HEK293 (cell line): ENCODE results near the gene ABHD8.

ENCODE experiments used
- GLI4 ChIP-seq: fragments of 450-650 bp; formaldehyde crosslinking; IDR thresholded peaks from 2 replicates; pipeline ENCODE4 v1.5.1; 2016; ENCODE audit warnings: missing biosample characterization, missing genetic modification characterization
- MYNN ChIP-seq: fragments of 450-650 bp; formaldehyde crosslinking; IDR thresholded peaks from 2 replicates; pipeline ENCODE4 v1.5.1; 2016; ENCODE audit warnings: missing biosample characterization, missing genetic modification characterization, borderline replicate concordance
- RBAK ChIP-seq: fragments of 450-650 bp; formaldehyde crosslinking; IDR thresholded peaks from 2 replicates; pipeline ENCODE4 v1.5.1; 2016; ENCODE audit warnings: missing biosample characterization, missing genetic modification characterization
- TCF7L2 ChIP-seq: IDR thresholded peaks from 2 replicates; pipeline ENCODE4 v1.6.1; 2011; ENCODE audit warnings: low read depth, mild to moderate bottlenecking, inconsistent platforms, low read length, moderate library complexity, borderline replicate concordance
- ZNF239 ChIP-seq: fragments of 450-650 bp; formaldehyde crosslinking; IDR thresholded peaks from 2 replicates; pipeline ENCODE4 v1.5.1; 2016; ENCODE audit warnings: missing biosample characterization, missing genetic modification characterization
- ZNF48 ChIP-seq: fragments of 450-650 bp; formaldehyde crosslinking; IDR thresholded peaks from 2 replicates; pipeline ENCODE4 v1.5.1; 2016; ENCODE audit warnings: missing biosample characterization, missing genetic modification characterization
- TF ChIP-seq, protein P1 (sequence below): fragments of 450-650 bp; formaldehyde crosslinking; IDR thresholded peaks from 2 replicates; pipeline ENCODE4 v1.5.1; 2016; ENCODE audit warnings: missing biosample characterization, missing genetic modification characterization
- TF ChIP-seq, protein P2 (sequence below): fragments of 450-650 bp; formaldehyde crosslinking; IDR thresholded peaks from 2 replicates; pipeline ENCODE4 v1.5.1; 2017; ENCODE audit warnings: missing biosample characterization, missing genetic modification characterization
- TF ChIP-seq, protein P3 (sequence below): fragments of 450-650 bp; formaldehyde crosslinking; IDR thresholded peaks from 2 replicates; pipeline ENCODE4 v1.5.1; 2016; ENCODE audit warnings: missing biosample characterization, missing genetic modification characterization
- TF ChIP-seq, protein P4 (sequence below): fragments of 450-650 bp; formaldehyde crosslinking; IDR thresholded peaks from 2 replicates; pipeline ENCODE4 v1.5.1; 2016; ENCODE audit warnings: missing biosample characterization, missing genetic modification characterization

DNA sequence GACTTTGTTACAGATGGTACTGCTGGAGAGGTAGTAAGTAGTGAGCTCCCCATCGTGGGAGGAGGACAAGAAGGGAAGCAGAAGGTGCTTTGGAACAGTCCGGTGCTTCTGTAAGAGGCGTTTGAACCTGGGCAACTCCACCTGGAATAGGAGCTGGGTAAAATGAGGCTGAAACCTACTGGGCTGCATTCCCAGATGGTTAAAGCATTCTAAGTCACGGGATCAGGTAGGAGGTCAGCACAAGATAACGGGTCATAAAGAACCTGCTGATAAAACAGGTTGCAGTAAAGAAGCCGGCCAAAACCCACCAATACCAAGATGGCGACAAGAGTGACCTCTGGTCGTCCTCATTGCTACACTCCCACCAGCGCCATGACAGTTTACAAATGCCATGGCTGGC is 16.5 kb downstream of the ABHD8 start:
- TF ChIP-seq, protein P1, sequence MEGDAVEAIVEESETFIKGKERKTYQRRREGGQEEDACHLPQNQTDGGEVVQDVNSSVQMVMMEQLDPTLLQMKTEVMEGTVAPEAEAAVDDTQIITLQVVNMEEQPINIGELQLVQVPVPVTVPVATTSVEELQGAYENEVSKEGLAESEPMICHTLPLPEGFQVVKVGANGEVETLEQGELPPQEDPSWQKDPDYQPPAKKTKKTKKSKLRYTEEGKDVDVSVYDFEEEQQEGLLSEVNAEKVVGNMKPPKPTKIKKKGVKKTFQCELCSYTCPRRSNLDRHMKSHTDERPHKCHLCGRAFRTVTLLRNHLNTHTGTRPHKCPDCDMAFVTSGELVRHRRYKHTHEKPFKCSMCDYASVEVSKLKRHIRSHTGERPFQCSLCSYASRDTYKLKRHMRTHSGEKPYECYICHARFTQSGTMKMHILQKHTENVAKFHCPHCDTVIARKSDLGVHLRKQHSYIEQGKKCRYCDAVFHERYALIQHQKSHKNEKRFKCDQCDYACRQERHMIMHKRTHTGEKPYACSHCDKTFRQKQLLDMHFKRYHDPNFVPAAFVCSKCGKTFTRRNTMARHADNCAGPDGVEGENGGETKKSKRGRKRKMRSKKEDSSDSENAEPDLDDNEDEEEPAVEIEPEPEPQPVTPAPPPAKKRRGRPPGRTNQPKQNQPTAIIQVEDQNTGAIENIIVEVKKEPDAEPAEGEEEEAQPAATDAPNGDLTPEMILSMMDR: no peak
- TF ChIP-seq ZNF48 (tag by site-specific recombination) (no peak), RBAK (tag by site-specific recombination) (no peak), MYNN (tag by site-specific recombination) (no peak), TCF7L2 (no peak), ZNF239 (tag by site-specific recombination) (no peak), GLI4 (tag by site-specific recombination) (no peak)
- TF ChIP-seq, protein P2, sequence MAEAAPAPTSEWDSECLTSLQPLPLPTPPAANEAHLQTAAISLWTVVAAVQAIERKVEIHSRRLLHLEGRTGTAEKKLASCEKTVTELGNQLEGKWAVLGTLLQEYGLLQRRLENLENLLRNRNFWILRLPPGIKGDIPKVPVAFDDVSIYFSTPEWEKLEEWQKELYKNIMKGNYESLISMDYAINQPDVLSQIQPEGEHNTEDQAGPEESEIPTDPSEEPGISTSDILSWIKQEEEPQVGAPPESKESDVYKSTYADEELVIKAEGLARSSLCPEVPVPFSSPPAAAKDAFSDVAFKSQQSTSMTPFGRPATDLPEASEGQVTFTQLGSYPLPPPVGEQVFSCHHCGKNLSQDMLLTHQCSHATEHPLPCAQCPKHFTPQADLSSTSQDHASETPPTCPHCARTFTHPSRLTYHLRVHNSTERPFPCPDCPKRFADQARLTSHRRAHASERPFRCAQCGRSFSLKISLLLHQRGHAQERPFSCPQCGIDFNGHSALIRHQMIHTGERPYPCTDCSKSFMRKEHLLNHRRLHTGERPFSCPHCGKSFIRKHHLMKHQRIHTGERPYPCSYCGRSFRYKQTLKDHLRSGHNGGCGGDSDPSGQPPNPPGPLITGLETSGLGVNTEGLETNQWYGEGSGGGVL (tag by site-specific recombination): no peak
- TF ChIP-seq, protein P3, sequence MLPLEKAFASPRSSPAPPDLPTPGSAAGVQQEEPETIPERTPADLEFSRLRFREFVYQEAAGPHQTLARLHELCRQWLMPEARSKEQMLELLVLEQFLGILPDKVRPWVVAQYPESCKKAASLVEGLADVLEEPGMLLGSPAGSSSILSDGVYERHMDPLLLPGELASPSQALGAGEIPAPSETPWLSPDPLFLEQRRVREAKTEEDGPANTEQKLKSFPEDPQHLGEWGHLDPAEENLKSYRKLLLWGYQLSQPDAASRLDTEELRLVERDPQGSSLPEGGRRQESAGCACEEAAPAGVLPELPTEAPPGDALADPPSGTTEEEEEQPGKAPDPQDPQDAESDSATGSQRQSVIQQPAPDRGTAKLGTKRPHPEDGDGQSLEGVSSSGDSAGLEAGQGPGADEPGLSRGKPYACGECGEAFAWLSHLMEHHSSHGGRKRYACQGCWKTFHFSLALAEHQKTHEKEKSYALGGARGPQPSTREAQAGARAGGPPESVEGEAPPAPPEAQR (tag by site-specific recombination): no peak
- TF ChIP-seq, protein P4, sequence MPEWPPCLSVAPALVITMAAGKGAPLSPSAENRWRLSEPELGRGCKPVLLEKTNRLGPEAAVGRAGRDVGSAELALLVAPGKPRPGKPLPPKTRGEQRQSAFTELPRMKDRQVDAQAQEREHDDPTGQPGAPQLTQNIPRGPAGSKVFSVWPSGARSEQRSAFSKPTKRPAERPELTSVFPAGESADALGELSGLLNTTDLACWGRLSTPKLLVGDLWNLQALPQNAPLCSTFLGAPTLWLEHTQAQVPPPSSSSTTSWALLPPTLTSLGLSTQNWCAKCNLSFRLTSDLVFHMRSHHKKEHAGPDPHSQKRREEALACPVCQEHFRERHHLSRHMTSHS: no peak
